ENCODE results near the gene MYLK. TPM values are rescaled to one million over a fixed set of nuclear protein-coding genes. Genes with fewer than 3 reads are reported as not detected.
"Not testable (repeated sequence)": the region's sequence is repeated elsewhere in the genome, so short reads cannot be mapped to it uniquely, and the experiment has no call there.

The MYLK gene
- polyA plus RNA-seq, 3 donors: 0.35 to 1.3 (median 0.51) TPM

DNA sequence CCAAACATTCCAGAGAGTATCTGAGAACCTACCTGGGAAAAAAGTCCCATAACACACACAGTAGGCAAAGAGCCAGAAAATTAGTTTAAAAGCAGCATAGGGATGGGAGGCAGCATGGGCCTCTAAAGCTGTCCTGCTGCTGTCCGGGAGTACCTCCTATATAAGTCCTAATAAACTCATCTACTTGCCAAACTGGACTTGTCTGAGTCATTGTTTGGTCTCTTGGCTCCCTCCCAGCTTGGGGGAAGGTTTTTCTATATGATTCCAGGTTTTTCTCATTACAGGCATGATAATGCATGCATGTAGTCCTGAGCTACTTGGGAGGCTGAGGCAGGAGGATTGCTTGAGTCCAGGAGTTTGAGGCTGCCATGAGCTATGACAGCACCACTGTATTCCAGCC lies 281.8 kb downstream of the MYLK start:
- Histone ChIP-seq H3K27me3 (ENCODE audit: control insufficient read depth in 2 of 2, insufficient read depth in 2 of 2, low read length in 2 of 2) (no peaks in the 10 kb centered on the region), H3K36me3 (replicated peaks in 1 of 2; ENCODE audit: control insufficient read depth in 1 of 2, insufficient read depth in 2 of 2, low read length in 2 of 2) (no peaks in the 10 kb centered on the region), H3K4me1 (ENCODE audit: control insufficient read depth in 1 of 2, insufficient read depth in 2 of 2, low read length in 2 of 2) (peaks cover 9 to 27% of the 10 kb centered on the region in 2 donors), H3K9me3 (replicated peaks in 1 of 2; ENCODE audit: control insufficient read depth in 1 of 2, insufficient read depth in 1 of 2, low read length in 2 of 2) (no peaks in the 10 kb centered on the region), H3K4me2 (replicated peaks; ENCODE audit: extremely low read depth, low read length, poor library complexity, severe bottlenecking) (no peak overlapping the region), H3K4me3 (replicated peaks in 1 of 3; ENCODE audit: low read depth in 2 of 3, low read length in 3 of 3) (no peak overlapping the region), H3K27ac (ENCODE audit: low read depth in 1 of 2, low read length in 2 of 2) (no peak overlapping the region), H3K79me2 (ENCODE audit: insufficient read depth, low read length) (no peaks in the 10 kb centered on the region), H4K20me1 (ENCODE audit: insufficient read depth, low read length) (no peaks in the 10 kb centered on the region), H3K9ac (ENCODE audit: insufficient read depth, low read length, poor library complexity, severe bottlenecking) (no peak overlapping the region), H2AFZ (ENCODE audit: insufficient read depth, low read depth, low read length, poor library complexity, severe bottlenecking) (no peak overlapping the region)
- DNase-seq: no peak
- intact Hi-C loops (cut with micrococcal nuclease): no loop called here
- Mint-ChIP-seq H3K4me1 (peaks cover 36% of the 10 kb centered on the region), H3K27ac (peak overlapping the region in 1 of 7 donors; percentile 69), H3K27me3 (ENCODE audit: low read depth in 3 of 3) (peaks cover 0 to 2% (median 1%) of the 10 kb centered on the region in 3 donors), H3K36me3 (peaks cover 0 to 3% of the 10 kb centered on the region in 2 donors), H3K4me3 (no peak overlapping the region), H3K9me3 (peaks cover 0 to 4% (median 1%) of the 10 kb centered on the region in 7 donors)
- WGBS (ENCODE audit: insufficient coverage): no CpG with 5 or more reads among the region's 1 CpG
- TF ChIP-seq, protein P1, sequence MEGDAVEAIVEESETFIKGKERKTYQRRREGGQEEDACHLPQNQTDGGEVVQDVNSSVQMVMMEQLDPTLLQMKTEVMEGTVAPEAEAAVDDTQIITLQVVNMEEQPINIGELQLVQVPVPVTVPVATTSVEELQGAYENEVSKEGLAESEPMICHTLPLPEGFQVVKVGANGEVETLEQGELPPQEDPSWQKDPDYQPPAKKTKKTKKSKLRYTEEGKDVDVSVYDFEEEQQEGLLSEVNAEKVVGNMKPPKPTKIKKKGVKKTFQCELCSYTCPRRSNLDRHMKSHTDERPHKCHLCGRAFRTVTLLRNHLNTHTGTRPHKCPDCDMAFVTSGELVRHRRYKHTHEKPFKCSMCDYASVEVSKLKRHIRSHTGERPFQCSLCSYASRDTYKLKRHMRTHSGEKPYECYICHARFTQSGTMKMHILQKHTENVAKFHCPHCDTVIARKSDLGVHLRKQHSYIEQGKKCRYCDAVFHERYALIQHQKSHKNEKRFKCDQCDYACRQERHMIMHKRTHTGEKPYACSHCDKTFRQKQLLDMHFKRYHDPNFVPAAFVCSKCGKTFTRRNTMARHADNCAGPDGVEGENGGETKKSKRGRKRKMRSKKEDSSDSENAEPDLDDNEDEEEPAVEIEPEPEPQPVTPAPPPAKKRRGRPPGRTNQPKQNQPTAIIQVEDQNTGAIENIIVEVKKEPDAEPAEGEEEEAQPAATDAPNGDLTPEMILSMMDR (IDR thresholded peaks at IDR 0.05): no peak

- H3K4me1 ChIP-seq (ENCODE audit: control insufficient read depth in 1 of 2, insufficient read depth in 2 of 2, low read length in 2 of 2): peaks cover 7 to 16% of the 10 kb centered on the region in 2 donors
- H3K27ac ChIP-seq (ENCODE audit: low read depth in 1 of 2, low read length in 2 of 2); H2AFZ ChIP-seq (ENCODE audit: insufficient read depth, low read depth, low read length, poor library complexity, severe bottlenecking); intact Hi-C loops (cut with micrococcal nuclease); H4K20me1 ChIP-seq (ENCODE audit: insufficient read depth, low read length); H3K27me3 Mint-ChIP-seq (ENCODE audit: low read depth in 3 of 3); H3K27me3 ChIP-seq (ENCODE audit: control insufficient read depth in 2 of 2, insufficient read depth in 2 of 2, low read length in 2 of 2); H3K9me3 Mint-ChIP-seq; DNase-seq; H3K9ac ChIP-seq (ENCODE audit: insufficient read depth, low read length, poor library complexity, severe bottlenecking); H3K4me3 ChIP-seq (replicated peaks in 1 of 3; ENCODE audit: low read depth in 2 of 3, low read length in 3 of 3); H3K36me3 ChIP-seq (replicated peaks in 1 of 2; ENCODE audit: control insufficient read depth in 1 of 2, insufficient read depth in 2 of 2, low read length in 2 of 2); H3K9me3 ChIP-seq (replicated peaks in 1 of 2; ENCODE audit: control insufficient read depth in 1 of 2, insufficient read depth in 1 of 2, low read length in 2 of 2); H3K4me2 ChIP-seq (replicated peaks; ENCODE audit: extremely low read depth, low read length, poor library complexity, severe bottlenecking); H3K36me3 Mint-ChIP-seq; H3K4me3 Mint-ChIP-seq; H3K79me2 ChIP-seq (ENCODE audit: insufficient read depth, low read length): not testable (repeated sequence)
- peak overlapping the region in 1 of 7 donors; percentile 46 for H3K27ac Mint-ChIP-seq
- H3K4me1 Mint-ChIP-seq: peaks cover 24% of the 10 kb centered on the region
Observed at GRCh38 chr3:123600863-123601262, 283.3 kb downstream of the MYLK start.

Data from CD14-positive monocyte (primary cell).